Retinal pigment epithelial cell (primary cell): ENCODE measurements around the gene RFNG.

ENCODE experiments used
- DNase-seq: peaks from one replicate; pipeline ENCODE4 v3.0.0-alpha.2; 2010; ENCODE audit warnings: low read depth
- H3K4me3 ChIP-seq: 2 replicates; pipeline ENCODE4 v1.5.1; 2011; ENCODE audit warnings: mild to moderate bottlenecking, low read length, control low read depth, moderate library complexity
- TF ChIP-seq, protein P1 (sequence below): conservative IDR thresholded peaks from 2 replicates; pipeline ENCODE4 v1.5.1; 2011; ENCODE audit warnings: low read depth, low read length, control low read depth, inconsistent platforms

Gene RFNG

DNA sequence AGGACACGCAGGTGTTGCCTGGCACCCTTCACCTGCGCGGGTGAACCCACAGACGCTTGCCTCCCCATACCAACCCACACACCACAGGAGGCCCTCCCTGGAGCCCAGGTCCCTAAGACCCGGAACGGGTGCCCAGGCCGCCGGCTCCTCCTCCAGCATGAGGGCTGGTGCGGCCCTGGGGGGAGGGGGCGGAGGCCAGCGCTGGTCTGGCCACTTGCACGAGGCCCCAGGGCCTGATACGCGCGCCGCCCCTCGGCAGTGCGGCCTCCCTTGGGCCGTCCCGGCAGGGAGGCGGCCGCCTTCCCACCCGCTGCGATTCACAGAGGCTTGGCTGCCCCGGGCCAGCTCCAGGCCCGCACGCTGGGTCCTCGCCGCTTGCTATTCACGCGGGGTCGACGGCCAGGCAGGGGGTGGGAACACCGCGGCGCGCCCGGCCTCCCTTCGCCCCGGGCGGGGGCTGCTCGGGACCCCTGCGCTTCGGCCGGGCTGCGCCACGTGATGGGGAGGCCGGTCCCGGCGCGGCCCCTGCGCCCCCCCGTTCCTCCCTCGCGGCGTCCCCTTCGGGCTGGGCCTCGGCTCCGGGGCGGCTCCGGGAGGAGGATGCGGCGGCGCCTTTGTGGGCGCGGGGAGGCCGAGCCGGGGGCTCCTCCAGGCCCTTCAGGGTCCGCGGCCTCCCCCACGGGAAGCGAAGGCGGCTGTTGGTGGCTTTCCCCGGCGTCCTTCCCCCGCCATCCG lies 45.7 kb upstream of the RFNG start:
- no peak for DNase-seq
- TF ChIP-seq, protein P1, sequence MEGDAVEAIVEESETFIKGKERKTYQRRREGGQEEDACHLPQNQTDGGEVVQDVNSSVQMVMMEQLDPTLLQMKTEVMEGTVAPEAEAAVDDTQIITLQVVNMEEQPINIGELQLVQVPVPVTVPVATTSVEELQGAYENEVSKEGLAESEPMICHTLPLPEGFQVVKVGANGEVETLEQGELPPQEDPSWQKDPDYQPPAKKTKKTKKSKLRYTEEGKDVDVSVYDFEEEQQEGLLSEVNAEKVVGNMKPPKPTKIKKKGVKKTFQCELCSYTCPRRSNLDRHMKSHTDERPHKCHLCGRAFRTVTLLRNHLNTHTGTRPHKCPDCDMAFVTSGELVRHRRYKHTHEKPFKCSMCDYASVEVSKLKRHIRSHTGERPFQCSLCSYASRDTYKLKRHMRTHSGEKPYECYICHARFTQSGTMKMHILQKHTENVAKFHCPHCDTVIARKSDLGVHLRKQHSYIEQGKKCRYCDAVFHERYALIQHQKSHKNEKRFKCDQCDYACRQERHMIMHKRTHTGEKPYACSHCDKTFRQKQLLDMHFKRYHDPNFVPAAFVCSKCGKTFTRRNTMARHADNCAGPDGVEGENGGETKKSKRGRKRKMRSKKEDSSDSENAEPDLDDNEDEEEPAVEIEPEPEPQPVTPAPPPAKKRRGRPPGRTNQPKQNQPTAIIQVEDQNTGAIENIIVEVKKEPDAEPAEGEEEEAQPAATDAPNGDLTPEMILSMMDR = no peak
- H3K4me3 ChIP-seq = peak overlapping the region; percentile 74

GRCh38 chr17:82096709-82097183 lies 45.1 kb upstream of the RFNG start:
- H3K4me3 ChIP-seq = peak overlapping the region; percentile 74
- TF ChIP-seq, protein P1 = no peak
- no peak for DNase-seq

DNA sequence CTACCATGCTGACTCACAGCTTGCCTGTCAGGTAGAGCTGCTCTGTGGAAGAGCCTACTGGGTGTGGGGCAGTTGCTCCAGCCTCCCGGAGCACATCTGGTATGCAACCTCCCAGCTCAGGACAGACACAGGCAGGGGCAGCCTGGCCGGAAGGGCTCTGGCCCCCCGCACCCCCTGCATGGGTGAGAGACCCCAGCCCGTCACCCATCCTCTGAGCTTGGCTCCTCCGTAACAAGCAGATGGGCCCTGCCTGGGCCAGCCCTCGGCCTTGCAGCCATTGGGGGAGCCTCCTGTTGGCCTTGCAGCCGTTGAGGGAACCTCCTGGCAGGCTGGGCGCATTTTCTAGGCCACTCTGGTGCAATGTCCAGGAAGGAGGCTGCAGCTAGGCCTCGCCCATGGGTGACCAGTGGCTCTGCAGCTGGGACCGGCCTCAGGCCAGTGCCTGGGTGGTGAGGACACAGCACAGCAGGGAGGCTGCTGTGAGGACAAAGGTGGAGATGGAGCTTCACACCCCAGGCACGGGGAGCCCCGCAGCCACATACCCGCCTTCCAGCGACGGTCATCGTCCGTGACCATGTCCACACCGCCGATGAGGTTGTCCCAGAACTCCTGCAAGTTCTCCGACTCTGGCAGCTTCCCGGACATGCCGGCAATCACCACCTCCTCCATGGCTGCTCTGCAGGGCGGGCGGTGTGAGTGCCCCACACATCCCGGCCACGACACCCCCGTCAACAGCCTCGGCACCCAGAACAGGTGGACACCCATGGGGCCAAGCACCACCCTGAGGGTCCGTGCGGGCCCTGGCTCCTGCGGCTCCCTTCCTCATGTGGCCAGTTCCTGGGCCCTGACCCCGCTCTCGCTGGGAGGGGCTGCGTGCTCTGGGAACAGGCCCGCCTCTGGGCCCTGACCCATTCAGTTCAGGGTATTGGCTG lies 44.4 kb upstream of the RFNG start:
- no peak for DNase-seq
- TF ChIP-seq, protein P1 = no peak
- H3K4me3 ChIP-seq = peak overlapping the region; percentile 74

DNA sequence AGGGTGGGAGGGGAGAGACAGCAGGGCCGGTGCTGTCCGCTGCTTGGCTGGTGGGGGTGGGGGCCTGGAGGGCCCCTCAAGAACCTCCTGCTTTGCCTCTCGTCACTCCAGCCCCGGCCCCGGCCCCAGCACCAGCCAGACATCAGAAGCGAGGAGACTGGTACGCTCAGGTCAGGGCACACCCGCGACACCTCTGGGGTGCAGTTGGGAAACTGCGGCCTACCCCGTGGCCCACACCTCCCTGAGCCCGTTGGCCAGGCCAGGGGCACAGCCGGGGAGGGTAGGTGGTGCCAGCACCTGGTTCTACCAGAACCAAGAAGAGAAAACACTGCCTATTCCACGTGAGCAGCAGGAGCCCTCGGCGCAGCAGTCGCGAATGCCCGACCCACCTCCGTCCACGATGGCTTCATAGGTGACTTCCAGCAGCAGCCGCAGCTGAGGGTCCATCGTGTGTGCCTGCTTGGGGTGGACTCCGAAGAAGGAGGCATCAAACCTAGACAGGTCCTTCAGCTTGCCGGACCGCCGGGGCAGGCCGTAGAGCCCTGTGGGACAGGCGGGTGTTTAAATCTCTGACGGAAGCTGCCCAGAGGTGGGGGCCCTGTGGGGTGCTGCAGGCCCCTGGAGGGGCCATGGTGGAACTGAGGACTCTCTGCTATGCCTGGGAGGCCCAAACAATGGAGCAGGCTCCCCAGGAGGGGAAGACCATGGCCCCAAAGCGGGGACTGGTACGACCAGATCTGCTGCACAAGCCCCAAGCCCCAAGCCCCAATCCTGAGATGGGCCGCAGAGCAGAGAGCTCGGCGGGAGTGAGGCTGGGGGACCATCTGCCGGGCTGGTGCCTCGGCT lies 43.5 kb upstream of the RFNG start:
- peak overlapping the region; percentile 74 for H3K4me3 ChIP-seq

GRCh38 chr17:82092995-82093751 lies 41.6 kb upstream of the RFNG start:
- no peak overlapping the region for H3K4me3 ChIP-seq
- TF ChIP-seq, protein P1 = no peak
- no peak for DNase-seq

More for the DNA sequence above, 43.5 kb upstream of the RFNG start:
- TF ChIP-seq, protein P1 = no peak
- no peak for DNase-seq

- TF ChIP-seq, protein P1 = no peak
- H3K4me3 ChIP-seq = no peak overlapping the region
- no peak for DNase-seq
Measured at GRCh38 chr17:82092628-82092994, 41.0 kb upstream of the RFNG start.
